Measurements from ENCODE around the gene FGB.
A peak's percentile ranks its signal among the peaks of the same experiment; 100 is the strongest.

The FGB gene
- total RNA-seq: 0 to 0.36 (median 0.04) reads per million in 4 experiments

DNA sequence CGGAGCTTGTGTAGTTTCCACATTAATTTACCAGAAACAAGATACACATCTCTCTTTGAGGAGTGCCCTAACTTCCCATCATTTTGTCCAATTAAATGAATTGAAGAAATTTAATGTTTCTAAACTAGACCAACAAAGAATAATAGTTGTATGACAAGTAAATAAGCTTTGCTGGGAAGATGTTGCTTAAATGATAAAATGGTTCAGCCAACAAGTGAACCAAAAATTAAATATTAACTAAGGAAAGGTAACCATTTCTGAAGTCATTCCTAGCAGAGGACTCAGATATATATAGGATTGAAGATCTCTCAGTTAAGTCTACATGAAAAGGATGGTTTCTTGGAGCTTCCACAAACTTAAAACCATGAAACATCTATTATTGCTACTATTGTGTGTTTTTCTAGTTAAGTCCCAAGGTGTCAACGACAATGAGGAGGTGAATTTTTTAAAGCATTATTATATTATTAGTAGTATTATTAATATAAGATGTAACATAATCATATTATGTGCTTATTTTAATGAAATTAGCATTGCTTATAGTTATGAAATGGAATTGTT, at the start of gene FGB:
Gene FGB (plus strand): TSS at position 315 of the 558 bp plus-strand sequence. CDS start 8 bp downstream, at position 323.
- no peak for DNase-seq

DNA sequence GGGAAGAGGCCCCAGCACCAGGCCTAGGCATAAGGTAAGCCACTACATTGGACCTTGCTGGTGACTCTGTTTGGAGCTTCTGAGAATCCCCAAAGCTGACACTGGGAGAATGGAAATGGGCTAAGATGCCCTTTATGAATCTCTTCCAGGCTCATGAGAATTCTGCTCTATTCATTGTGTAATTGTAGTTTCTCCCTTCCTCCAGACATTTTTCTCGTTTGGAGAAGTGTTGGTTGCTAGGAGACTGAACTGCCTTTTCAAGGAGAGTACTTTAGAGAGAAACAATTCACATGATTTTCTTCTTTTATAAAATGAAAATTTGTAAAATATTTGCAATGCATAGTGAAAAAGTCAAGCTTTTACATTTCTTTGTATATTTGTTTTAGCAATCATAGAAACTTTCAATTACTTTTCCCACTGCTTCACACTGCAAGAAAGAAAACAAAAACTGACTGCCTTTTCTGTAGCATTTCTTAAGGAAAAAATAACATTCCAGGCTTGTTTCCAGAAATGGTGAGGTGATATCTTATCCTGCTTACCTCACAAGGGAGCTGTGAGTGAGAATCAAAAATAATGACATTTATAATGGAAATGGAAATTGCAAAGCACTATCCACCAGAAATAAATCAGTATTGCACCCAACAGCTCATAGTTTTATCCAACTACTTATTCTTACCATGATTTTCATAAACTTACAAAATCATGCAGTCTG, 46.3 kb upstream of the FGB start:
- DNase-seq: no peak

DNA sequence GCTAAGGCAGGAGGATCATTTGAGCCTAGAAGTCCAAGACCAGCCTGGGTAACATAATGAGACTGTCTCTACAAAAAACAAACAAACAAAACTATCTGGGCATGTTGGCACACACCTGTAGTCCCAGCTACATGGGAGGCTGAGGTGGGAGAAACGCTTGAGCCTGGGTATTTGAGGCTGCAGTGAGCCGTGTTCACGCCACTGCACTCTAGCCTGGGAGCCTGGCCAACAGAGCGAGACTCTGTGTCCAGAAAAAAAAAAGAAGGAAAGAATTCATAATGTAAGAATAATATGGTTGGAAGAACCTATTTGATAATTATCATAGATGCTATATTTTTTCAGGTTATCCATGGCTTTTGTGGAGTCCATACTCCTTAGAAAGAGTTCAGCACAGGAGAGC, 45.2 kb upstream of the FGB start:
- no peak for DNase-seq

DNA sequence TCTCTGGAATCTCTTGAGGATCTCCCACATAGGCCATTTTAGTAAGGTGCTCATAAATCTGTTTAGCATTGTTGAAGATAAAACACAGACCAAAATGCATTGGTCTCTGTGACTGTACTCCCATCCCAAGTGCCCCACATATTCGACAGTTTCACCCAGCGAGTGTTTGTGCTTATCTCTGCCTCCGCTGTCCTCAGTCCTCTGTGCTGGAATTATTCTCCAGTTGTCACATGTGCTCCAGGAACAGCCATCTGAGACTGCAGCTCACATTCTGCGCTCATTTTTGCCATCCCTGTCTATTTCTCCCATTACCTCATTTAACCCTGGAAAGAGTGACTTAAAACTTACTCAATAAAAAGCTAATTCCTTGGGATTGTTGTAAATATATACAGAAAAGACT, 43.6 kb upstream of the FGB start:
- no peak for DNase-seq

DNA sequence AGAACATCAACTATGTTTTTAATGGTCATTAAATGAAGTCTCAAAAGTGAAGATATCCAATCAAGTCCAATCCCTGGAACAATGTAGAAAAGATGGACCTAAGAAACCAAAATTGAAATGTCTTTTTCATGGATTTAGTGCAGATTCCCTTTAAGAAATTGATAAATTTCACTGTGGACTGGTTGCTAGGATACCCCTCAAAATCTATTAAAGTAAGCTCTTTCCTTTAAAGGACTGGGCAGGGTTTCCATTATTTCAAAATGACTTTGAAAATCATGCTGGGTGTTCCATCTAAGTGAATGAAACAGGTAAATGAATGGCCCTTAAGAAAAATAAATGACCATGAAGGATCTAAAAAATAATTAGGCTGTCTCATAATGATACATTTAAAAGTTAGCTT, 41.2 kb upstream of the FGB start:
- DNase-seq: no peak

DNA sequence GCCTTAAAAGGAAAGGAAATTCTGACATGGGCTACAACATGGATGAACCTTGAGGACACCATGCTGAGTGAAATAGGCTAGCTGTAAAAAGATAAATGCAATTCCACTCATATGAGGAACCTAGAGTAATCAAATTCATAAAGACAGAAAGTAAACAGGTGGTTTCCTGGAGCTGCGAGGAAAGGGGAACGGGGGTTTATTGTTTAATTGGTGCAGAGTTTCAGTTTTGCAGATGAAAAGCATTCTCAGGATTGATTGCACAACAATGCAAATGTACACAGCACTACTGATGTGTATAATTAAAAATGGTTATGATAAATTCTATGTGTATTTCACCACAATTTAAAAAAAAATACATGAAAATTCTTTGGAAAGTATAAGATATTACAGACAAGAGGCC, 36.7 kb upstream of the FGB start:
- no peak for DNase-seq

DNA sequence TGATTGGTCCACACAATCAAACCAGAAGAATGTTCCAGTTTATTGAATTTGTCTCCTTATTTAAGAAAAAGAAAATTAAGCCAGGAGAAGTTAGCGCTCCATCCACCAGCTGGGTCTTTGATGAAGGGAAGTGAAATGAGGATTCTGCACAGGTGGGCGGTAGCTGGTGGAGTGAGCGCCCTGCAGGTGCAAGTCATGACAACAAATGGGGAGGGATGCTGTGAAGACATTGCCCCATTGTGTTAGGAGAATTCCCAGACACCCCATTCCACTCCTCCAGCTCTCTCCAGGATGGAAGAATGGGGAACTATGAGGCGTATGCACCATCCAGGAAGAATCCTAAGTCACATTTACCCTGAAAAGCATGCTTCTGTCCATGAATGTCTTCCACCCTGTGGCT, 35.5 kb upstream of the FGB start:
- DNase-seq: no peak

DNA sequence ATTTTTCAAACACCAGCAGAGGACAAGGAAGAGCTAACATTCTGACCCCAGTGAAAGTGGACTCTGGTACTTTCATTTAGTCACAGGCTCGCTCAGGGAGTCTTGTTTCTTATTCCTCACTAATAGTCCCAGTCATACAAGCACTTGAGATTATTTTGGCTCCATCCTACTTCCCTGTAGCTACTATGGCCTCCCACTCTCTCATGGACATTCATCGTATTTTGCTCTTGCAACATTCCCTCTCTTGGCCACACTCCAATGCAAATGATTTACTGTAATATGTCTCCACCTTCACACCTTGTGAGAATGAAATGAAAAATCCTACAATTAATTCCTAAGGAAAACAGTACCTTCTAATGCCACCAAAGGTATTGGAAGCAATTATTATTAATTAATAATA, 33.9 kb upstream of the FGB start:
- DNase-seq: no peak

DNA sequence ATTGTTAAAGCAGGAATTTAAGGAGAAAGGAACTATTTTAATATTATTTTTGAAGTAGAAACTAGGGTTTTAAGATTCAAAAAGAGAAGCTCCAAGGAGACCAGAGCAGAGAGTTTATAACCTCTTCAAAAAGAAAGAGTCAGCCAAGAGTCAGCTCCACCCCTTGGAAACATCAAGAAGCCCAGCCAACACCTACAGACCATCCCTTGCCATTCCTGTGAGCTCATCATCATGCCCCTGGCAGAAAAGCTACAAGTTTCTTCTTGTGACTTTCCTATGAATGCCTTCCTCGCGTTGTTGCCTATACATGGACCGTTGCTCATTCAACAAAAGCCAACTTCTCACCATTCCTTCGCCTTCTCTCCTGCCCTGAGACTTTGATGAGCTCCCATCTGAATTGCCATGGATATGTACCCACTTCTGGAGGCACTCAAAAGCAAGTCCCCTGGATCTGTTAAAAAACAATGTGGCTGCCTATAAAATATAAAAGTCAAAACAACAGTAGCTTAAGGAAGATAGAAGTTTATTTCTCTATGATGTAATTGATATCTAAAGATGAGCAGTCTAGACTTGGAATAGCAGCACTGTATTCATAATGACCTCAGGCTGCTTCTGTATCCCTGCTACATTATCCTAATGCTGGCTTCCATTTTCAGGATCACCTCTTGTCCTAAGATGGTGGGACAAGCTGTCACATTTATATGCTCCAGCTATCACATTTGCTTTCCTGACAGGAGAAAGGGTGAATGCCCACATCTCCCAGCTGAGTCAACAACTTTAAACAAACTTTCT, 32.9 kb upstream of the FGB start:
- no peak for DNase-seq

DNA sequence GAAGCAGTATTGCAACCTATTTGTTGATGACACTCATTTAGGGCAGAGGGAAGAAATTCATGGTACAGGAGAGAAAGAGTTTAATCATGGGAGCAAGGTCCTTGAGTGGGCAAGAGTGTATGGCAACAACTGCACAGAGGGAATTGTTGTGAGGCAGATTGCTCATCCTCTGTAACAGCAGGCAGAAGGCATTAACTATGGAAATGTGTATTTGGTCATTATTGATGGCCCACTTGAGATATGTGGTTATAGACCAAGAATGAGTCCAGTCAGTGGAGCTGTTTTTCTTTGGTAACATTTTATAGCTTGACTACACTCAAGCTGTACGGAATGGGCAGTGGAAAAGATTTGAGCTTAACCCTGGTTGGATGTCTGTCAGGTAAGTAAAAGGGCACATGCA, 28.5 kb upstream of the FGB start:
- no peak for DNase-seq

DNA sequence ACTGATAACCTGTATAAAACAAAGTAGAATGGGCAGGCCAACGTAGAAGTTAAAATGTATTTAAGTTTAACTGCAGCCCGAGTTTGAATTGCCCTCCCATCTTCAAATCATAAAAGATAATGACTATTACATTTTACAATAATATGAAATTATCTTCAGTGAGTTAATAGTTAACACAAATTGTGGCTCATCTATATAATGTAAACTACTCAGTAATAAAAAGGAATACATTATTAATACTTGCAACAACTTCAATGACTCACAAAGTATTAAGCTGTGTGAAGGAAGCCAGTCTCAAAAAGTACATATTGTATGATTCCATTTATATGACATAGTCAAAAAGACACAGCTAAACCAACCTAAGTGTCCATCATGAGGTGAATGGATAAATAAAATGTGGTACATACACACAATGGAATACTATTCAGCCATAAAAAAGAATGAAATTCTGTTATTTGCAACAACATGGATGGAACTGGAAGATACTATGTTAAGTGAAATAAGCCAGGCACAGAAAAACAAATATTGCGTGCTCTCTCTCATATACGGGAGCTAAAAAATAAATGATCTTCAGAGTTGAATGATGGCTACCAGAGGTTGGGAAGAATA, 20.4 kb upstream of the FGB start:
- DNase-seq: no peak

DNA sequence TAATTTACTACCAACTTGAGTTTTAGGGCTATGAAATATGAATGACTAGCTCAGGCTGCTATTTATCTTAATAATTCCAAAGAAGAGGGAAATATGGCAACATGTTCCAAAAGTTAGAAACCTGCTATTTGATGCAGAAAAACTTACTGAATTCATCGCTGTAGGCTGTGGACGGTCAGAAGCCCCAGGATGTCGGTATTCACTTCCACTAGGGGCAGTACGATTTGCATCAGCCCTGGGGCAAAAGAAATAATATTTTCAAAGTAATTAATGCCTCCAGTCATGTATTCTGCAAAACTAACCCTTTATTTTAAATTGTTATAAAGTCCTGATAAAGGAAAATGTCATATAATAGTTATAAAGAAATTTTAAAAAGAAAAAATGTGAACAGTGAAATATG, 17.1 kb upstream of the FGB start:
- DNase-seq: no peak

DNA sequence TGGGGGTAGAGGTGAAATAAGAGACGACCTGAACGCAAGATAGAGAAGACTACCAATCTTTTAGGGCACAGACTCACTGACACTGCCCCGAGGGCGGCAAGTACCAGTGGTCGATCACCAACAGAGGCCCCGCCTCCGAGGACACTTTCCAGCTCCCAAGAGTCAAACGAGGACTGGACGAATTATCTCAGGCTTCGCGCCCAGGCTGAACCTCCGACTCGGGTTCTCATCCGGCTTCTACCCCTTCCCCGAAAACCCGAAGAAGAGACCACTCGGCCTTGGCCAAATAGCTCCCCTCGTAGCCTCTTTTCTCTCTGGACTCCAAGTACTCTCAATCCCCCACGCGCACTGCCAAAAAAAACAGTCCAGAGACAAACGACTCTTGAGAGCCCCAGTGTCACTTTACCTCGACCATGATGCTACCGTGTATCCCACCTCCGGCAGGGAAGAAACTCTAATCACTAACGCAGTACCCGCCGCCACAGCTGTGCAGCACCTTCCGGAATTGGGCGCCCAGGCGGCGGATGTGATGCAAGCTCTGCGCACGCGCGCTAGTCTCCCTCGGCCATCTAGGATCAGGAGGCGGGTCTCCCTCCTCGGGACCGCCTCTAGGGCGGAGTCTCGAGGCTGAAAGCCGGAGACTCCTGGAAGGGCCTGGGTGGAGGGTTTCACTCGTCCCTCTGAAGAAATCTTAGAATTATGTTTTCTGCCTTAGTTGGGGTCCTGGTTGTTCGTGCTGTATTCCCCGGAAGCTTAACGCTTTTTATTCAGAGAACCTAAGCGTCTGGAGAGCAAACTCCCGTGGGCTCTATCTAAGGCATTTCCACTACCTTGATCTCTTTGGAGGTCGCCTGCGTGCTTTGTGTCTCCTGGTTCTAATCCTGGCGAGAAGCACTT, 12.7 kb upstream of the FGB start, which contains the start of gene PLRG1:
Gene PLRG1 (minus strand): TSS at position 507 of the 897 bp plus-strand sequence. CDS start 92 bp downstream, at position 415.
- DNase-seq: peak; percentile 95

DNA sequence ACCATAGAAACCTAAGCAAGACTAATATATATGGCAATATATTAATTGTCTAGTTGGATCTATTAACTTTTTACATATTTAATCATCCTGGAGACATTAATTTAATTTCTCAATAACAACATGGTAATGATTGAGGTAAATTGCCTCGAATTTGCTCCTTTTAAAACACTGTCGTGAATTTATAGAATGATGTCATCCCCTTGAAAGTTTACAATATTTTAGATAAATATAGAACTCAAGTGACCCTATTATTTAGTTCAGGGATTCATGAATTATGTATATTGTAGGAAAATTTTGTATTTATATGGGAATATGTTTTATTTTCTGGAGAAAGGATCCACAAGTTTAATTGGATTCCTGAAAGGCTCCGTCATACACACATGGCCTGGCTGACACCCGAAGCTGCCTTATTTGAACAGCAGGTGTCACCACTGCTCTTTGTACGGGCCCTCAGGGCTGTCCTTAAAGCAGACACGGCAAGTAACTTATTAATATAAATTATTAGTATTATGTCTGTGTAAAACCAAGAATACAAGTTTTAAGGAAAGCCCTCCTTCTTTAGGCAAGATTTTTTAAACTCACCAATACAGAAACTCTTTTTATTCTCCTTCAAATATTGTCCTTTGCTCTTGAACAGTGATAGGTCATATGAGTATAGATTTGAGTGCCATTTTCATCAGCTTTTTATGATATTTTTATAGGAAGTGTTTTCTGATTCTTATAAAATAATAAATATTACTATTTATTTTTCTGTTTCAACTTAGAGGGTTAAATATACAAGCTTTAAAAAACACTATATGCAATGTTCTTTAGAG, 10.7 kb upstream of the FGB start:
- peak; percentile 55 for DNase-seq

DNA sequence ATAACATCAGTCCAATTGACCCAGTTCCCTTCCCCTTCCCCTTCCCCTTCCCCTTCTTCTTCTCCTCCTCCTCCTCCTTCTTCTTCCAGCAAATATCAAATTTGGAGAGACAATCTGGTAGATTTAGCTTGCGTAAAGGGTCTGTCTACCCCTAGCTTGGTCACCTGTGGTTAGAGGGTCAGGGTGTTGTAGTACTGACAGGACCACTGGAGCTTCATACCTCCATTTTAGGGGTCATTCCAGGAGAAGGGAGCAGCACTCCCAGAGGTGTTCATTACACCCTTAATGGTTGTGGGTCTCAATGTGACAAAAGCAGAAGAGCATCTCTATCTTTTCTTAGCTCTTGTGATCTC, 3.7 kb upstream of the FGB start:
- no peak for DNase-seq

DNA sequence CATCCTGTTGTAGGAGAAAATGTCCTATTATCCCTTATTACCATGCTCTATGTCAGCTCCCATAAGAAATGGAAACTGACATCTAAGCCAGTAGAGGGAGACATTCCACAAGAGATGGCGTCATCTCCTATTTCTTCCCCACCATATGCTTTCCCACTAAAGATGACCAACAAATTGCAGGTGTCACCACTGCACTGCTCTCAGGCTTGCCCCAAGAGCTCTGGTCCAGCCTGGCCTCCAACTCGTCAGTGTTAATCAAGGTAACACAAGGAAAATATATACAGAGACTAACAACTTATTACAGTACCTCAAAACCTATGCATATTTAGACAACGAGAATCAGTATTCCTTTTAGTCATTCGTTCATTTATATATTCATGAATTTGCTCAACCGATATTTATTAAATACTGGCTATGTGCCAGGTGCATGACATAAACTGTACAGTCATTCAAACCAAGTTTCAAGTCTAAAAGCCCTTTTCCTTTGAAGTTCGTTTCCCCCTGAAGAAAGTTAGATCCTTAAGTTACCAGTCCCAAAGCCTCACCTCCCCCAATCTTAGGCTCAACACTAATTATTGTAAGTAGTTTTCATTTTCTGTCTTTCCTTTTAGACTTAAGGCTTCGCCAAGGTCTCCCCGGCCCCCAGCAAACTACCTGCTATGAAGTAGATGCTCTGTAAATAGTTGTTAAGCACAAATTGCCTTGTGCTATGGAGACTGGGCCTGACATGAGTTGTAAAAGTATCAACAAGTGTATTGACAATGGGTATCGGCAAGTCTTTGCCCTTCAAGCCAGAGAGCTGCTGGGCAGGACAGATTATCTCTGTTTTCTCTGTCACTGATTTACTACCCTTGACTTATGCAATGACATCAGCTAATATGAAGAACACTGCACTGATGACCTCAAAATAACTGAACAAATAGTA, 3.1 kb upstream of the FGB start:
- no peak for DNase-seq

DNA sequence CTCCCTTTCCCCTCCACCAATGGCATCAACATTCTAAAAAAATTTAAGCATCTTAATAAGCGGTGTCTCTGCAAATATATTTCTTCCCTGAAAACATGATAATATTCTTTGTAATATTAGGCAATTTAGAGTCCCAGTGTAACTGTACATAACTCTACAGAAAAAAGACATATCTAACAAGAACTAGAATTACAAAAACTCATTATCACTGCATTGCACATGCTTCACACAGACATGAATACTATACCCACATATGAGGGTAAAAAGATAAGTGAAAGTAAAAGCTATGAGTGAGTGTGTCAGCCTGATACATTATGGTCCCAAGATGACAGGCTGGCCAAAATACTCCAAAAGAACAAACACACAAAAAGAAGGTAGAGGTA, 2.4 kb upstream of the FGB start:
- DNase-seq: no peak

DNA sequence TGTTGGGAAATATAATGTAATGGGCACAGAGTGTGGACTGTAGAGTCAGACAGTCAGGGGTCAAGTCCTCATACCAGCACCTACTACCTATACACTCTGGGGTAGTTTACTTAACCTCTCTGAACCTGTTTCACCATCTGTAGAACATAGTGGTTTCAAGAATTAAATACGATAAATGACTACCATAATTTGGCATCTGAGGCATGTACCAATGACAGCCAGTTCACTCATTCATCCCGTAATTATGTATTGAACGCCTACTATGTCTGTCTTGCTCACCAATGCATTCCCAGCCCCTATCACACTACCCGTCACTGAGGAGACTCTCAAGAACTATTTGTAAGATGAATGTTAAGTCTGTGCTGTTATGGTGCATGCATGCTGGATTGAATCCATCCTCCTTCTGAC, 2.0 kb upstream of the FGB start:
- DNase-seq: no peak

DNA sequence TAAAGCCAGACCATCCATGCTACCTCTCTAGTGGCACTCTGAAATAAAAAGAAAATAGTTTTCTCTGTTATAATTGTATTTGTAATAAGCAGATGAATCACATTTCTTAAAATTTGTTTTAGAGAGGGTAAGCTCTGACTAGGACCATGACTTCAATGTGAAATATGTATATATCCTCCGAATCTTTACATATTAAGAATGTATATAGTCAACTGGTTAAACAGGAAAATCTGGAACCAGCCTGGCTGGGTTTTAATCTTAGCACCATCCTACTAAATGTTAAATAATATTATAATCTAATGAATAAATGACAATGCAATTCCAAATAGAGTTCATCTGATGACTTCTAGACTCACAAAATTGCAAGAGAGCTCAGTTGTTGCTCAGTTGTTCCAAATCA, 1.5 kb downstream of the FGB start:
- DNase-seq: no peak

DNA sequence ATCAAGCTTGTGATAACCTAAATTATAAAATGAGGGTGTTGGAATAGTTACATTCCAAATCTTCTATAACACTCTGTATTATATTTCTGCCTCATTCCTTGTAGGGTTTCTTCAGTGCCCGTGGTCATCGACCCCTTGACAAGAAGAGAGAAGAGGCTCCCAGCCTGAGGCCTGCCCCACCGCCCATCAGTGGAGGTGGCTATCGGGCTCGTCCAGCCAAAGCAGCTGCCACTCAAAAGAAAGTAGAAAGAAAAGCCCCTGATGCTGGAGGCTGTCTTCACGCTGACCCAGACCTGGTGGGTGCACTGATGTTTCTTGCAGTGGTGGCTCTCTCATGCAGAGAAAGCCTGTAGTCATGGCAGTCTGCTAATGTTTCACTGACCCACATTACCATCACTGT, 2.9 kb downstream of the FGB start:
- DNase-seq: no peak

All from effector CD8-positive, alpha-beta T cell (primary cell).